Subcutaneous abdominal adipose tissue (tissue), 5 donors: ENCODE results near the gene REG1B.

Source experiments
- H3K27ac ChIP-seq: one replicate; pipeline ENCODE4 v1.7.0; 2013; ENCODE audit warnings: low read depth, mild to moderate bottlenecking, inconsistent platforms, low read length, moderate library complexity
- H3K27me3 ChIP-seq, 5 donors: one replicate each; pipeline ENCODE4 v1.7.0; 2013; ENCODE audit warnings: low read length in 5 of 5, inconsistent platforms in 1 of 5; ENCODE audit not compliant: control insufficient read depth in 5 of 5, insufficient read depth in 4 of 5
- H3K36me3 ChIP-seq, 5 donors: one replicate each; pipeline ENCODE4 v1.7.0; 2013; ENCODE audit warnings: low read length in 5 of 5; ENCODE audit not compliant: control insufficient read depth in 5 of 5, insufficient read depth in 5 of 5
- H3K4me1 ChIP-seq, 5 donors: one replicate each; pipeline ENCODE4 v1.7.0; 2013; ENCODE audit warnings: low read length in 5 of 5, mild to moderate bottlenecking in 3 of 5, moderate library complexity in 1 of 5; ENCODE audit not compliant: control insufficient read depth in 5 of 5, insufficient read depth in 5 of 5
- H3K4me3 ChIP-seq, 5 donors: one replicate each; pipeline ENCODE4 v1.7.0; 2013; ENCODE audit warnings: low read length in 5 of 5, low read depth in 1 of 5
- H3K9ac ChIP-seq, 5 donors: one replicate each; pipeline ENCODE4 v1.7.0; 2013; ENCODE audit warnings: low read length in 5 of 5, mild to moderate bottlenecking in 4 of 5, moderate library complexity in 3 of 5
- H3K9me3 ChIP-seq, 5 donors: one replicate each; pipeline ENCODE4 v1.7.0; 2013; ENCODE audit warnings: low read length in 5 of 5; ENCODE audit not compliant: control insufficient read depth in 5 of 5
- donor health status: healthy.
- donor health status: healthy.
- donor health status: healthy.
- donor health status: healthy.
- donor health status: healthy.

Gene REG1B

GRCh38 chr2:79039944-79040343, 47.8 kb downstream of the REG1B start:
- Histone ChIP-seq H3K4me1 (no peaks in the 10 kb centered on the region), H3K27me3 (peaks cover 0 to 3% (median 0%) of the 10 kb centered on the region in 5 donors), H3K9ac (no peak overlapping the region), H3K27ac (no peak overlapping the region), H3K9me3 (no peaks in the 10 kb centered on the region), H3K36me3 (no peaks in the 10 kb centered on the region), H3K4me3 (no peak overlapping the region)
